HL-60 (cell line): ENCODE measurements around the gene TRIP13.

Source experiments
- DNase-seq, 2 experiments: peaks; one replicate each; pipeline ENCODE4 v3.0.0-alpha.2; 2010 to 2020; ENCODE audit warnings: low read depth in 1 of 2, low spot score in 1 of 2
- H3K27ac ChIP-seq: fragments of 250-450 bp; sonication (Bioruptor Pico); replicated peaks from 2 replicates; pipeline ENCODE4 v1.5.1; 2020; ENCODE audit warnings: mild to moderate bottlenecking, moderate library complexity
- H3K27me3 ChIP-seq: fragments of 250-450 bp; sonication (Bioruptor Pico); 2 replicates; pipeline ENCODE4 v1.5.1; 2021; ENCODE audit warnings: mild to moderate bottlenecking, moderate library complexity; ENCODE audit not compliant: insufficient read depth, poor library complexity, severe bottlenecking
- H3K4me3 ChIP-seq: replicated peaks from 2 replicates; pipeline ENCODE4 v1.5.1; 2011; ENCODE audit warnings: mild to moderate bottlenecking, control low read depth, low read length; ENCODE audit not compliant: insufficient read depth
- CTCF ChIP-seq: IDR thresholded peaks from one replicate; pipeline ENCODE4 v1.5.1; 2011; ENCODE audit warnings: low read length, control low read depth, inconsistent platforms; ENCODE audit not compliant: insufficient read depth
- GABPA ChIP-seq: IDR thresholded peaks from 2 replicates; pipeline ENCODE4 v1.6.1; 2012; ENCODE audit warnings: low read depth
- POLR2AphosphoS5 ChIP-seq: IDR thresholded peaks from 2 replicates; pipeline ENCODE4 v1.6.1; 2012; ENCODE audit warnings: low read depth
- REST ChIP-seq: IDR thresholded peaks from 2 replicates; pipeline ENCODE4 v1.6.1; 2012; ENCODE audit warnings: low read depth; ENCODE audit not compliant: insufficient replicate concordance
- SPI1 ChIP-seq: IDR thresholded peaks from 2 replicates; pipeline ENCODE4 v1.6.1; 2012; ENCODE audit warnings: low read depth, mild to moderate bottlenecking, borderline replicate concordance

The TRIP13 gene

GRCh38 chr5:891837-892393, 769 bp upstream of the TRIP13 start:
- peak overlapping the region; percentile 91 for H3K27ac ChIP-seq
- H3K27me3 ChIP-seq: no peaks in the 10 kb centered on the region
- peak overlapping the region; percentile 91 for H3K4me3 ChIP-seq
- DNase-seq: peak; percentile 11 to 25
- TF ChIP-seq REST (no peak), CTCF (no peak), POLR2AphosphoS5 (no peak; the same call in 1 of the 2 replicates), GABPA (no peak), SPI1 (no peak)

- TF ChIP-seq POLR2AphosphoS5 (no peak), GABPA (no peak), CTCF (no peak), REST (no peak), SPI1 (no peak)
- no peak for DNase-seq
- Histone ChIP-seq H3K27ac (peak overlapping the region; percentile 70), H3K27me3 (no peaks in the 10 kb centered on the region), H3K4me3 (peak overlapping the region; percentile 91)
These were observed 438 bp downstream of the TRIP13 start for GRCh38 chr5:893137-893506.

- no peaks in the 10 kb centered on the region for H3K27me3 ChIP-seq
- H3K27ac ChIP-seq: peak overlapping the region; percentile 70; the same call in 1 of the 2 replicates
- peak overlapping the region; percentile 91 for H3K4me3 ChIP-seq
- DNase-seq: no peak
- no peak for TF ChIP-seq REST
- TF ChIP-seq CTCF: no peak
- no peak for TF ChIP-seq GABPA
- TF ChIP-seq POLR2AphosphoS5: no peak
- no peak for TF ChIP-seq SPI1
These were observed 1.0 kb downstream of the TRIP13 start for GRCh38 chr5:893711-894110.
